HG03045 (cell line): ENCODE data around the gene PDE10A.
"Not testable (repeated sequence)": the region's sequence is repeated elsewhere in the genome, so short reads cannot be mapped to it uniquely, and the experiment has no call there.

ENCODE experiments used
- ATAC-seq: cut with Tn5 transposase; IDR thresholded peaks from one replicate; pipeline ENCODE4 v1.9.1; 2021; ENCODE audit warnings: mild to moderate bottlenecking, moderate library complexity; ENCODE audit not compliant: unreplicated experiment

The PDE10A gene

DNA sequence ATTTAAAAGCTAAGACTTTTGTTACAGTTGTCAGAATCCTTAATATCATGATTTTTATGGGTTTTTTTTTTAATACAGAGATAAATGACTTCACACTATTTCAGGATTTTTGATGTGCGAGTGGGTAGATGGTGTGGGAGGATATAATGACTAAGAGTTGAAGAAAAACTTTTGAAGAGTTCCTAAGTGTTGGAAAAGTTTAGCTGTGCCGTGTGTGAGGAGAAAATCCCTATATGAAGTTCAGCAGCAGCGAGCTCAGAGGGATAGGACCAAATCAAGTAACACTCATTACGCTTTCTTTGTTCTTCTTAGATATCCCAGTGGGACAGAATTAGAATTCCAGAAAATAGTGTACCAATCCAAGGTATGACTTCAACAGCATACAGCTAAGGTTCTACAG lies 34.1 kb downstream of the PDE10A start:
- ATAC-seq = no peak

DNA sequence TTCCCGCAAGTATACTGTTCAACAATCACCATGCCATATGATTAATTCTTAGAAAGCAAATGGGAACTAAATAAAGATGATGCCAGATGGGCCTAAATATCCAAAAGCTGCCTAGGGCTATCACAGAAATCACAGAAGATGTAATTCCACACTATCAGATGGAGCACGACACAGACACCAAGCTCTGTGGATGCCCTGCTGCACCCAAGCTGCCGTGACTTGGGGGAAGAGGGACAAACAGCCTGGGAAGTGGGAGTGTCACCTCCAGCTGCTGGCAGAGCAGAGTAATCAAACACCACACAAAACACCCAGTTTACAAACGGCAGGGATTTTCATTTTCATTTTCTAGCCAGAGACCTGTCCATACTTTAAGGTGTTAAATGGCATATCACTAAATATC lies 35.7 kb downstream of the PDE10A start:
- ATAC-seq = no peak

DNA sequence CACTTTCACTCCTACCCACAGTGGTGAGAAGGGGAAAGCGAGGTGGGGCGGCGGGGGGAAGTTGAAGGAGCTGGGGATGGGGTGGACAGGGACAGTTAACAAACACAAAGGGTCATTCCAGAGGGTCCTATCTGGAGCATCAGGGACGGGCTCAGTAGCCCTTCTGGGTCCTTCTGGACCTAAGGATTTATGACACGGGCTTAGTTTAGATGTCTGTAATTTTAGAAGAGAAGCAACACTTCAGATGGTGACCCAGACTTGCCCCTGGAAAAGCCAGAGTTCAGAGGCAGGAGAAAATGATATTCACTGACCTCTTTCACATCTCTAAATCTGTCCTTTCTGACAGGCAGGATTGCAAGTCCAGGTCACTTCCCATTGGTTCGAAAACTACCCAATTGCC lies 36.3 kb downstream of the PDE10A start:
- no peak for ATAC-seq

- no peak for ATAC-seq
Observed at GRCh38 chr6:165624871-165625639, 38.0 kb downstream of the PDE10A start.

DNA sequence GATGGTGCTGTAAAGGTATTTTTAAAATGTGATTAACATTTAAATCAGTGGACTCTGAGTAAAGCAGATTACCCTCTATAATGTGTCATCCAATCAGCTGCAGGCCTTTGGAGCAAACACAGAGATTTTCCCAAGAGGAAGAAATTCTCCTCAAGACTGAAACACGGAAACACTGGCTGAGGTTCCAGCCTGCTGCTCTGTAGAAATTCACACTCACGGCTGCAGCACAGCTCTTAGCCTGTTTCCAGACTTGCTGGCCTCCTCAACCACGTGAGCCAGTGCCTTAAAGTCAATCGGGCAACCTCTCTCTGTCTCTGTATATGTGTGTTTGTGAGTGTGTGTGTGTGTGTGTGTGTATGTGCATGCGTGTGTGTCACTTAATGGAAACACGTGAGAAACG lies 41.1 kb downstream of the PDE10A start:
- no peak for ATAC-seq

DNA sequence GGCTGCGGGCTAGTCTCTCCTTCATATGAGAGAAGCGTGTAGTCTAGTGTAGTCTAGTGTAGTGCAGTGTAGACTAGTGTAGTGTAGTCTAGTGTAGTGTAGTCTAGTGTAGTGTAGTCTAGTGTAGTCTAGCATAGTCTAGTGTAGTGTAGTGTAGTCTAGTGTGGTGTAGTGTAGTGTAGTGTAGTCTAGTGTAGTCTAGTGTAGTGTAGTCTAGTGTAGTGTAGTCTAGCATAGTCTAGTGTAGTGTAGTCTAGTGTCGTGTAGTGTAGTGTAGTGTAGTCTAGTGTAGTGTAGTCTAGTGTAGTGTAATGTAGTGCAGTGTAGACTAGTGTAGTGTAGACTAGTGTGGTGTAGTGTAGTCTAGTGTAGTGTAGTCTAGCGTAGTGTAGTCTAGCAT lies 44.1 kb downstream of the PDE10A start:
- ATAC-seq = not testable (repeated sequence)

- ATAC-seq = no peak
Observed at GRCh38 chr6:165618241-165618640, 44.8 kb downstream of the PDE10A start.

DNA sequence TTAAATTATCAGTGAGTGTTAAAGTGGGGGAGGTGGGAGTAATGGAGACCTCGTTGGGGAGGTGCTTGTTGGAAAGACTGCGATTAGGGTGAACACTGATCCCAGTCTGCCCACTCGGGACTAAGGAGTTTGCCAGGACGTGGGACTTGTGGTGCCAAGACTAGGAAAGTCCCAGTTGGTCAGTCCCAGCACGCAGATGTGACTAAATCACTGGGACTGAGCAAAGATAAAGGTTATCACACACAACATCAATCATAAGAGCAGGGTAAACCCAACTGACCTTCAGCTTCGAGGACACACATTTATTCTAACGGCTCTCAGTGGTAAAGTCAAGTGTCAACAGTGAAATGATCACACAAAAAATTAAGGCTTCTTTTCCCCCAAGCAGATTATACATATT lies 45.5 kb downstream of the PDE10A start:
- no peak for ATAC-seq

GRCh38 chr6:165616116-165616515 lies 46.9 kb downstream of the PDE10A start:
- no peak for ATAC-seq

GRCh38 chr6:165615636-165616035 lies 47.4 kb downstream of the PDE10A start:
- ATAC-seq = no peak

DNA sequence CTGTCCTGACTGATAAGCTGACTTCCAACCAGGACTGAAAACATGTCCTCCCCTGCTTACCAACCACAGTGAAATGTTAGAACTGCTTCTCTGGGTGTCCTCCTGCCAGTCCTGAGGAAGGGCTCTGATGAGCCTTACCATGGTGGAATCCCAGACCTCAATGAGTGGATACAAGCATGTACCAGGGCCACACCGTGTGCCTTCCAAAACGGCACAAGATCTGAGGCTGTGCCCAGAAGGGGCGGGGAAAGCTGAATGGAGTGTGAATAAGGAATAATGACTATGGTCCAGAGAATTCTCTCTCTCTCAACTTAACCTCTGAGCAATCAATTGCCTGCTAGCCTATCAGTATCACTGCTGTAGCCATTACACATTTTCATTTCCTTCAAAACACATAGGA lies 51.7 kb downstream of the PDE10A start:
- no peak for ATAC-seq

DNA sequence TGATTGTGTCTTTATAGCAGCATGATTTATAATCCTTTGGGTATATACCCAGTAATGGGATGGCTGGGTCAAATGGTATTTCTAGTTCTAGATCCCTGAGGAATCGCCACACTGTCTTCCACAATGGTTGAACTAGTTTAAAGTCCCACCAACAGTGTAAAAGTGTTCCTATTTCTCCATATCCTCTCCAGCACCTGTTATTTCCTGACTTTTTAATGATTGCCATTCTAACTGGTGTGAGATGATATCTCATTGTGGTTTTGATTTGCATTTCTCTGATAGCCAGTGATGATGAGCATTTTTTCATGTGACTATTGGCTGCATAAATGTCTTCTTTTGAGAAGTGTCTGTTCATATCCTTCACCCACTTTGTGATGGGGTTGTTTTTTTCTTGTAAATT lies 54.5 kb downstream of the PDE10A start:
- ATAC-seq = not testable (repeated sequence)

GRCh38 chr6:165606740-165607008 lies 56.4 kb downstream of the PDE10A start:
- ATAC-seq = no peak

DNA sequence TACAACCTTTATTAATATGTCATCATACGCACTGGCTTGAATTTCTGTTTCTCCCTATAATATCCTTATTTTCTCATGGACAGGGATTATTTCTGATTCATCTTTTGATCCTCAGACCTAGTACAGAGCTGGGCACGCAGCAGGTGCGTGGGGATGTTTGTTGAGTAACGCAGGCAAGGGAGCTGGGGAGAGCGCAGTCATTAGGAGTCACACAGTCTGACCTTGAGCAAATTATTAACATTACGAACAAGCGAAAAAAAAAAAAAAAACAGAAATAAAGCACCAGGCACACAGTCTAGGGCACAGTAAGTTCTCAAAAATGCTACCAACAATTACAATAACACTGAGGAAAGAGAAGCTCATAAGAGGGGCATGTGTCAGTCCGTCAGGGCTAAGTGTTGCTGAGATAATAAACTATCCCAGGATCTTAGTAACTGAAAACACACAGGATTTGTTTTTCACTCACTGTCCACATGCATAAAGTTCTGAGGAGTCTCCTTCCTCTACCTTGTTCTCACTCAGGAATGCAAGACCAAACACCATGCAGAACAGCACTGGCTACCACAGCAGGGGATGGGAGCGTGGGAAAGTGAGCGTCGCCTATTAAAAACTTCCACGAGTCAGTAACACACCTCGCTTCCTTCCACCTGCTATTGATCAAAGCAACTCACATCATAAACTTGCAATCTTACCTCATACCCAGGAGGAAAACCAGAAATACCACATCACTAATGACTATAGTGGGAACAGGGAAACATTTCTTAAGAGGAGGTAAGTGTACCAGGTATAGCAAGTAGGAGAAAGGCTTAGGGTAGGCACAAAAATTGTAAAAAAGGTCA lies 56.9 kb downstream of the PDE10A start:
- ATAC-seq = no peak

DNA sequence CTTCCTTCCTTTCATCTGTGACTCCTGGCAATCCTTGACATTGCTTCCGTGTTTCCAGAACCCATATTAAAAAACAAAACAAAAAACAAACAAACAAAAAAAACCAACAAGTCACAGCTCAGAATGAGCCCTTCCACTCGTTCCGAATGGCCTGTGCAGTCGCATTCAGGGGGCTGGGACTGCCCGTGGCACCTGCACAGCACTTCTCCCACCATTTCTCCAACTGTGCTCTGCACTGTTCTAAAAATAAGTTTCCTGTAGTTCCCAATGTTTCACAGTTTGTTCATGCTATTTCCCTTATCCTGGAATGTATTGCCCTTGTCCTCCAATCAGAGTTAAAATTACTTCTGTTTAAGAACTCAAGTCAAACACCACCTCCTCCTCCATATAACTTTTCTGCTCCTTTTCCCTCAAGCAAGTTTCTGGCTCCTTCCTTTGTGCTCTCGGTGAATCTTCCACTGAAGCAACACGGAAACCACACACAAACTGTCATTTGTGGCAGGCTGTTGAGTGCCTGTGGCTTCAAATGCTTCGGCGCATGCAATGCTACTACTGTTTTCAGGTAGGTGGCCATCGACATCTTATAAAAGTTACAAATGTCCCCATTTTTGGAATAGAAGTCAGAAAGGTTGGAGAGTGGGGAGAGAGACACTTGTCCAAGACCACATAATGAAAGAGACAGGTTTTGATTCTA lies 57.7 kb downstream of the PDE10A start:
- ATAC-seq = no peak

- ATAC-seq = no peak
Observed at GRCh38 chr6:165602291-165602690, 60.8 kb downstream of the PDE10A start.

GRCh38 chr6:165600606-165601005 lies 62.4 kb downstream of the PDE10A start:
- ATAC-seq = no peak

GRCh38 chr6:165599596-165600487 lies 63.2 kb downstream of the PDE10A start:
- ATAC-seq = no peak

- no peak for ATAC-seq
Observed at GRCh38 chr6:165599121-165599520, 63.9 kb downstream of the PDE10A start.

- ATAC-seq = no peak
Observed at GRCh38 chr6:165597821-165598220, 65.2 kb downstream of the PDE10A start.
